22Rv1 (cell line): ENCODE results near the gene TRMT2A.

ENCODE experiments used
- CTCF ChIP-seq: fragments of 450-650 bp; IDR thresholded peaks from 2 replicates; pipeline ENCODE4 v1.5.1; 2017; ENCODE audit warnings: mild to moderate bottlenecking
- ZFX ChIP-seq: fragments of 450-650 bp; IDR thresholded peaks from 2 replicates; pipeline ENCODE4 v1.6.1; 2017; ENCODE audit warnings: antibody characterized with exemption, borderline replicate concordance

- no peak for TF ChIP-seq CTCF
- TF ChIP-seq ZFX = no peak
Measured at GRCh38 chr22:20137671-20138416, 20.8 kb upstream of the TRMT2A start.
